K562 (cell line): ENCODE measurements around the gene RBPMS2. TPM values are rescaled to one million over a fixed set of nuclear protein-coding genes. Genes with fewer than 3 reads are reported as not detected.

Source experiments
- CBFB ChIP-seq: sonication (generic); formaldehyde crosslinking; IDR thresholded peaks from 2 replicates; pipeline ENCODE4 v1.4.0; 2020; ENCODE audit warnings: mild to moderate bottlenecking, missing genetic modification reagents
- E2F6 ChIP-seq, 2 experiments: IDR thresholded peaks; 2 replicates each; pipeline ENCODE4 v1.6.1; 2011; ENCODE audit warnings: borderline replicate concordance in 1 of 2, control low read depth in 1 of 2, low read depth in 1 of 2, low read length in 1 of 2, mild to moderate bottlenecking in 1 of 2, mixed read lengths in 1 of 2, moderate library complexity in 1 of 2; ENCODE audit not compliant: insufficient read depth in 1 of 2, insufficient read length in 1 of 2, poor library complexity in 1 of 2, severe bottlenecking in 1 of 2; ENCODE audit errors: extremely low read depth in 1 of 2
- EHMT2 ChIP-seq: fragments of 450-650 bp; IDR thresholded peaks from 2 replicates; pipeline ENCODE4 v1.6.1; 2018; ENCODE audit warnings: antibody characterized with exemption
- FOXK2 ChIP-seq, 2 experiments: fragments of 450-650 bp; IDR thresholded peaks in 1 of 2; conservative IDR thresholded peaks in 1 of 2; 2 replicates each; pipeline ENCODE4 v1.6.1; 2016; ENCODE audit warnings: low read depth in 2 of 2, mild to moderate bottlenecking in 1 of 2
- HMGXB4 ChIP-seq: sonication (generic); formaldehyde crosslinking; IDR thresholded peaks from 2 replicates; pipeline ENCODE4 v1.8.1; 2023; ENCODE audit warnings: mild to moderate bottlenecking, missing genetic modification reagents
- ID3 ChIP-seq, 2 experiments: fragments of 250-450 bp in 1 of 2; fragments of 450-650 bp in 1 of 2; sonication (Bioruptor Pico) in 1 of 2; IDR thresholded peaks; 2 replicates each; pipeline versions ENCODE4 v1.6.1 to v1.8.0; 2016 to 2021; ENCODE audit warnings: mild to moderate bottlenecking in 2 of 2, moderate library complexity in 2 of 2, missing compliant biosample characterization in 1 of 2, missing genetic modification characterization in 1 of 2
- MEIS2 ChIP-seq: fragments of 450-650 bp; IDR thresholded peaks from 2 replicates; pipeline ENCODE4 v1.6.1; 2014; ENCODE audit warnings: mild to moderate bottlenecking; ENCODE audit not compliant: partially characterized antibody
- NR4A1 ChIP-seq, 2 experiments: fragments of 250-450 bp in 1 of 2; fragments of 450-650 bp in 1 of 2; sonication (Bioruptor Pico) in 1 of 2; IDR thresholded peaks; 2 replicates each; pipeline versions ENCODE4 v1.4.0 to v1.6.1; 2016 to 2020; ENCODE audit warnings: mild to moderate bottlenecking in 2 of 2, missing compliant biosample characterization in 1 of 2, missing genetic modification characterization in 1 of 2, moderate library complexity in 1 of 2
- OTX1 ChIP-seq: fragments of 450-650 bp; formaldehyde crosslinking; IDR thresholded peaks from 2 replicates; pipeline ENCODE4 v1.4.0; 2022; ENCODE audit warnings: mild to moderate bottlenecking
- PPARD ChIP-seq: fragments of 250-450 bp; sonication (Bioruptor Pico); IDR thresholded peaks from 2 replicates; pipeline ENCODE4 v1.8.0; 2022; ENCODE audit warnings: inconsistent platforms, mild to moderate bottlenecking, moderate library complexity
- PTBP1 ChIP-seq: fragments of 200-400 bp; formaldehyde crosslinking; IDR thresholded peaks from 2 replicates; pipeline ENCODE4 v1.6.1; 2017; ENCODE audit warnings: low read depth, low read length
- SRF ChIP-seq, 2 experiments: fragments of 250-450, 450-650 bp in 1 of 2; sonication (Bioruptor Pico) in 1 of 2; sonication (generic) in 1 of 2; formaldehyde crosslinking; IDR thresholded peaks; 2 replicates each; pipeline versions ENCODE4 v1.5.0 to v1.5.1; 2020 to 2022; ENCODE audit warnings: mild to moderate bottlenecking in 1 of 2, missing genetic modification reagents in 1 of 2
- TAF1 ChIP-seq: IDR thresholded peaks from 2 replicates; pipeline ENCODE4 v1.6.1; 2011; ENCODE audit warnings: mild to moderate bottlenecking, low read length, moderate library complexity; ENCODE audit not compliant: insufficient read depth, control insufficient read depth, severe bottlenecking; ENCODE audit errors: extremely low read depth
- UBTF ChIP-seq, 2 experiments: IDR thresholded peaks; 2 replicates each; pipeline ENCODE4 v1.6.1; 2012; ENCODE audit warnings: improper control_type of control experiment in 2 of 2, low read depth in 2 of 2, low read length in 2 of 2, borderline replicate concordance in 1 of 2
- ZBTB9 ChIP-seq: fragments of 450-650 bp; formaldehyde crosslinking; IDR thresholded peaks from 2 replicates; pipeline ENCODE4 v1.4.0; 2020; ENCODE audit warnings: mild to moderate bottlenecking, moderate library complexity
- ZNF197 ChIP-seq: fragments of 200-800 bp; sonication (Bioruptor generic); IDR thresholded peaks from 2 replicates; pipeline ENCODE4 v1.6.1; 2016; ENCODE audit warnings: low read depth, missing genetic modification characterization, missing compliant biosample characterization
- ZNF24 ChIP-seq: fragments of 450-650 bp; IDR thresholded peaks from 2 replicates; pipeline ENCODE4 v1.6.1; 2016
- ZNF76 ChIP-seq: fragments of 250-450 bp; sonication (Bioruptor Pico); IDR thresholded peaks from 2 replicates; pipeline ENCODE4 v1.4.0; 2020; ENCODE audit warnings: mild to moderate bottlenecking, moderate library complexity, borderline replicate concordance
- polyA plus RNA-seq, 8 experiments: library from polyadenylated mRNA; depleted of rRNA in 4 of 8; stranded (reverse) in 5 of 8; unstranded in 3 of 8; fragments of >200 nt; fragmentation: Nextera tagmentation in 2 of 8; fragmentation: Illumina TruSeq in 1 of 8; extraction: Ambion mirVana in 2 of 8; extraction: Trizol in 1 of 8; gene quantifications; 2 replicates each; pipeline versions ENCODE4 v1.2.1 to v1.2.3, GENCODE V29; 2011 to 2014; ENCODE audit warnings: inconsistent platforms in 1 of 8, missing spikeins in 1 of 8
- total RNA-seq, 7 experiments: library from RNA; depleted of rRNA in 6 of 7; stranded (reverse); fragments of >200 nt in 6 of 7; fragmentation: Illumina TruSeq in 2 of 7; extraction: Trizol in 2 of 7; gene quantifications; 2 replicates each; pipeline versions ENCODE4 v1.2.1 to v1.2.3, GENCODE V29; 2011 to 2021; ENCODE audit warnings: low replicate concordance in 1 of 7

RBPMS2 gene
- total and polyA plus RNA-seq, 9 of the 15 experiments (the other 6 are each of a cell fraction or from before 2014, with no cell fraction given): 0.11 to 2.6 (median 0.37) TPM; not detected in 1

- TF ChIP-seq PPARD (no peak), E2F6 (IDR thresholded peaks at IDR 0.05; ENCODE audit: borderline replicate concordance in 1 of 2, extremely low read depth in 1 of 2, insufficient read depth in 1 of 2, insufficient read length in 1 of 2, low read depth in 1 of 2, low read length in 1 of 2, poor library complexity in 1 of 2, severe bottlenecking in 1 of 2) (no peak), ZBTB9 (CRISPR knock-in tag) (peak; percentile 86; the same call in 1 of the 2 replicates), ZNF24 (no peak; the same call in 1 of the 2 replicates), ID3 (CRISPR knock-in tag; IDR thresholded peaks at IDR 0.05) (no peak), ID3 (tag; IDR thresholded peaks at IDR 0.05) (peak; percentile 89; the same call in 1 of the 2 replicates), ZNF197 (CRISPR knock-in tag) (peak; percentile 93), SRF (CRISPR knock-in tag; IDR thresholded peaks at IDR 0.05) (peak in 1 of 2 experiments; percentile 53; a peak in 1 of 4 replicates), MEIS2 (peak; percentile 96), EHMT2 (no peak), TAF1 (peak; percentile 36), CBFB (CRISPR knock-in tag) (no peak), OTX1 (peak; percentile 74; the same call in 1 of the 2 replicates), UBTF (IDR thresholded peaks at IDR 0.05; ENCODE audit: borderline replicate concordance in 1 of 2, low read depth in 2 of 2, low read length in 2 of 2) (no peak), HMGXB4 (CRISPR knock-in tag) (no peak), NR4A1 (CRISPR knock-in tag; IDR thresholded peaks at IDR 0.05) (no peak), NR4A1 (tag; IDR thresholded peaks at IDR 0.05) (peak; percentile 85), ZNF76 (CRISPR knock-in tag) (no peak), PTBP1 (no peak), FOXK2 (conservative IDR thresholded peaks at IDR 0.05 in 1 of 2, IDR thresholded peaks at IDR 0.05 in 1 of 2; ENCODE audit: low read depth in 2 of 2) (peak; percentile 71 to 84)
Observed at GRCh38 chr15:64695561-64695992, 79.8 kb downstream of the RBPMS2 start (continued).
